GM23338 (cell line): ENCODE measurements around the gene TAF4. TPM values are rescaled to one million over a fixed set of nuclear protein-coding genes. Genes with fewer than 3 reads are reported as not detected.
A peak's percentile ranks its signal among the peaks of the same experiment; 100 is the strongest.

Experiments
- ATAC-seq: fragments of 200-7000 bp; cut with Tn5 transposase; 3 replicates; pipeline ENCODE4 v1.9.1; 2020
- DNase-seq: peaks from one replicate; pipeline ENCODE4 v3.0.0-alpha.2; 2015; ENCODE audit warnings: low spot score
- H2AFZ ChIP-seq: fragments of 200-600 bp; sonication (generic); 2 replicates; pipeline ENCODE4 v1.8.0; 2016; ENCODE audit warnings: antibody characterized with exemption, mild to moderate bottlenecking, moderate library complexity
- H3F3A ChIP-seq: fragments of 200-600 bp; sonication (generic); replicated peaks from 2 replicates; pipeline ENCODE4 v1.8.0; 2017; ENCODE audit warnings: antibody characterized with exemption, mixed run types, low read depth
- H3K27ac ChIP-seq: fragments of 200-600 bp; sonication (generic); 2 replicates; pipeline ENCODE4 v1.6.1; 2016; ENCODE audit warnings: low read depth
- H3K27me3 ChIP-seq: fragments of 200-600 bp; sonication (generic); 2 replicates; pipeline ENCODE4 v1.8.0; 2016; ENCODE audit warnings: mild to moderate bottlenecking, mixed run types, moderate library complexity; ENCODE audit not compliant: insufficient read depth
- H3K36me3 ChIP-seq: fragments of 200-600 bp; sonication (generic); 2 replicates; pipeline ENCODE4 v1.8.0; 2016; ENCODE audit warnings: mild to moderate bottlenecking; ENCODE audit not compliant: insufficient read depth
- H3K4me1 ChIP-seq: fragments of 200-600 bp; sonication (generic); 2 replicates; pipeline ENCODE4 v1.8.0; 2016; ENCODE audit warnings: mild to moderate bottlenecking, moderate library complexity; ENCODE audit not compliant: insufficient read depth
- H3K4me2 ChIP-seq: fragments of 200-600 bp; sonication (generic); 2 replicates; pipeline ENCODE4 v1.7.1; 2017; ENCODE audit warnings: mixed run types
- H3K4me3 ChIP-seq: fragments of 200-600 bp; sonication (generic); 2 replicates; pipeline ENCODE4 v1.6.1; 2016; ENCODE audit warnings: mixed run types
- H3K79me2 ChIP-seq: fragments of 200-600 bp; sonication (generic); replicated peaks from 2 replicates; pipeline ENCODE4 v1.8.0; 2017; ENCODE audit warnings: mild to moderate bottlenecking; ENCODE audit not compliant: insufficient read depth
- H3K9me2 ChIP-seq: fragments of 200-600 bp; sonication (generic); 2 replicates; pipeline ENCODE4 v1.8.0; 2017; ENCODE audit not compliant: insufficient read depth
- H4K20me1 ChIP-seq: fragments of 200-600 bp; sonication (generic); replicated peaks from 2 replicates; pipeline ENCODE4 v1.8.0; 2017; ENCODE audit warnings: mild to moderate bottlenecking; ENCODE audit not compliant: insufficient read depth
- H3K27ac Mint-ChIP-seq: 2 replicates; pipeline ENCODE4 v1.8.0; 2020; ENCODE audit warnings: inconsistent platforms, mild to moderate bottlenecking, moderate library complexity, mixed read lengths
- H3K27me3 Mint-ChIP-seq: 3 replicates; pipeline ENCODE4 v1.8.0; 2022; ENCODE audit warnings: low read depth, mild to moderate bottlenecking, moderate library complexity, mixed read lengths, inconsistent platforms; ENCODE audit not compliant: insufficient read depth, poor library complexity
- H3K36me3 Mint-ChIP-seq: 3 replicates; pipeline ENCODE4 v1.8.0; 2021; ENCODE audit warnings: low read depth, mild to moderate bottlenecking, inconsistent platforms, moderate library complexity, mixed read lengths
- H3K4me1 Mint-ChIP-seq: 3 replicates; pipeline ENCODE4 v1.8.0; 2020; ENCODE audit warnings: mild to moderate bottlenecking, inconsistent platforms, mixed read lengths
- H3K4me3 Mint-ChIP-seq: 3 replicates; pipeline ENCODE4 v1.8.0; 2021; ENCODE audit warnings: moderate library complexity, mild to moderate bottlenecking, inconsistent platforms, mixed read lengths
- H3K9me3 Mint-ChIP-seq: 3 replicates; pipeline ENCODE4 v1.8.0; 2020; ENCODE audit warnings: moderate library complexity, mild to moderate bottlenecking, inconsistent platforms, mixed read lengths
- CREB1 ChIP-seq: fragments of 250-450 bp; sonication (Bioruptor Pico); IDR thresholded peaks from 2 replicates; pipeline ENCODE4 v1.5.0; 2020; ENCODE audit warnings: low read depth, mild to moderate bottlenecking, moderate library complexity
- CTCF ChIP-seq, 2 experiments: fragments of 200-600 bp in 1 of 2; sonication (generic) in 1 of 2; conservative IDR thresholded peaks; 2 replicates each; pipeline versions ENCODE4 v1.5.1 to v1.6.1; 2016 to 2017; ENCODE audit warnings: antibody characterized with exemption in 2 of 2, low read depth in 2 of 2, mild to moderate bottlenecking in 2 of 2, moderate library complexity in 1 of 2
- ETS1 ChIP-seq: IDR thresholded peaks from 2 replicates; pipeline ENCODE4 v1.6.1; 2016; ENCODE audit warnings: antibody characterized with exemption
- EZH2 ChIP-seq: fragments of 200-600 bp; sonication (generic); IDR thresholded peaks from one replicate; pipeline ENCODE4 v1.8.0; 2017; ENCODE audit warnings: antibody characterized with exemption, mild to moderate bottlenecking, low read depth; ENCODE audit not compliant: unreplicated experiment
- EZH2phosphoT487 ChIP-seq: fragments of 200-600 bp; sonication (generic); IDR thresholded peaks from one replicate; pipeline ENCODE4 v1.8.1; 2018; ENCODE audit warnings: antibody characterized with exemption; ENCODE audit not compliant: unreplicated experiment
- JUNB ChIP-seq: IDR thresholded peaks from one replicate; pipeline ENCODE4 v1.6.1; 2016; ENCODE audit warnings: antibody characterized with exemption; ENCODE audit not compliant: unreplicated experiment
- NANOG ChIP-seq: IDR thresholded peaks from 2 replicates; pipeline ENCODE4 v1.6.1; 2016; ENCODE audit warnings: antibody characterized with exemption, borderline replicate concordance
- POLR2AphosphoS5 ChIP-seq: IDR thresholded peaks from 2 replicates; pipeline ENCODE4 v1.6.1; 2016; ENCODE audit warnings: antibody characterized with exemption, low read depth
- REST ChIP-seq: IDR thresholded peaks from one replicate; pipeline ENCODE4 v1.6.1; 2018; ENCODE audit warnings: antibody characterized with exemption; ENCODE audit not compliant: unreplicated experiment
- STAT1 ChIP-seq: IDR thresholded peaks from one replicate; pipeline ENCODE4 v1.6.1; 2016; ENCODE audit warnings: antibody characterized with exemption; ENCODE audit not compliant: unreplicated experiment
- ZNF114 ChIP-seq: fragments of 250-450 bp; sonication (Bioruptor Pico); IDR thresholded peaks from 2 replicates; pipeline ENCODE4 v1.5.0; 2020; ENCODE audit warnings: mild to moderate bottlenecking, moderate library complexity
- ZNF331 ChIP-seq: fragments of 250-450 bp; sonication (Bioruptor Pico); IDR thresholded peaks from 2 replicates; pipeline ENCODE4 v1.5.0; 2020; ENCODE audit warnings: low read depth, mild to moderate bottlenecking, moderate library complexity
- ZNF462 ChIP-seq: fragments of 250-450 bp; sonication (Bioruptor Pico); IDR thresholded peaks from 2 replicates; pipeline ENCODE4 v1.5.0; 2020; ENCODE audit warnings: mild to moderate bottlenecking, moderate library complexity
- polyA plus RNA-seq: library from polyadenylated mRNA; unstranded; fragments of >200 nt; fragmentation: Nextera tagmentation; extraction: Ambion mirVana; gene quantifications from 2 replicates; pipeline ENCODE4 v1.2.1, GENCODE V29; 2016
- total RNA-seq: library from RNA; depleted of rRNA; stranded (reverse); fragments of >200 nt; shearing (Covaris generic); gene quantifications from 2 replicates; pipeline ENCODE4 v1.2.3, GENCODE V29; 2014

The TAF4 gene
- total and polyA plus RNA-seq, 2 experiments from 2014 or later, result 7.2 to 60.0 TPM

GRCh38 chr20:61977419-61977786 lies 88.3 kb downstream of the TAF4 start:
- no peak overlapping the region for H3K4me3 ChIP-seq
- H3K4me1 ChIP-seq, result no peaks in the 10 kb centered on the region; the same call in 1 of the 2 replicates
- peak overlapping the region; percentile 77; the same call in 1 of the 2 replicates for H3K27ac Mint-ChIP-seq
- H3K79me2 ChIP-seq, result peaks cover 7% of the 10 kb centered on the region
- no peaks in the 10 kb centered on the region for H3F3A ChIP-seq
- H3K27ac ChIP-seq, result no peak overlapping the region
- H2AFZ ChIP-seq, result no peak overlapping the region
- peaks cover 28% of the 10 kb centered on the region for H3K36me3 Mint-ChIP-seq
- peaks cover 11% of the 10 kb centered on the region for H3K4me1 Mint-ChIP-seq
- no peaks in the 10 kb centered on the region for H3K36me3 ChIP-seq
- no peak overlapping the region for H3K4me2 ChIP-seq
- H3K9me3 Mint-ChIP-seq, result no peaks in the 10 kb centered on the region; the same call in 2 of the 3 replicates
- no peak for TF ChIP-seq EZH2
- TF ChIP-seq ZNF462 (CRISPR knock-in tag), result no peak
- TF ChIP-seq STAT1, result no peak
- no peak for TF ChIP-seq EZH2phosphoT487
- TF ChIP-seq CREB1 (CRISPR knock-in tag), result no peak
- TF ChIP-seq REST, result no peak
- TF ChIP-seq ZNF331 (CRISPR knock-in tag), result no peak
- TF ChIP-seq JUNB, result no peak
- no peak for TF ChIP-seq NANOG
- TF ChIP-seq ZNF114 (CRISPR knock-in tag), result no peak
- no peak for TF ChIP-seq POLR2AphosphoS5
- TF ChIP-seq CTCF (conservative IDR thresholded peaks at IDR 0.05; ENCODE audit: low read depth in 2 of 2), result no peak
- TF ChIP-seq ETS1, result no peak
- H3K27me3 ChIP-seq, result no peaks in the 10 kb centered on the region
- ATAC-seq, result no peak; the same call in 2 of the 3 replicates
- H3K9me2 ChIP-seq, result no peaks in the 10 kb centered on the region
- H3K4me3 Mint-ChIP-seq, result no peak overlapping the region
- peaks cover 14% of the 10 kb centered on the region for H3K27me3 Mint-ChIP-seq
- DNase-seq, result no peak
- peaks cover 8% of the 10 kb centered on the region for H4K20me1 ChIP-seq
